Testis (tissue), 2 donors: ENCODE results near the gene DLG2.

Source experiments
- CTCF ChIP-seq, 3 experiments: fragments of 450-650 bp in 2 of 3; fragments of 200-600 bp in 1 of 3; sonication (generic) in 1 of 3; IDR thresholded peaks; one replicate each; pipeline ENCODE4 v1.5.1; 2016 to 2019; ENCODE audit warnings: antibody characterized with exemption in 3 of 3, mild to moderate bottlenecking in 2 of 3, moderate library complexity in 1 of 3
- POLR2A ChIP-seq: fragments of 450-650 bp; IDR thresholded peaks from one replicate; pipeline ENCODE4 v1.6.1; 2017; ENCODE audit warnings: antibody characterized with exemption, mild to moderate bottlenecking, moderate library complexity

- TF ChIP-seq CTCF (IDR thresholded peaks at IDR 0.05) (no peak), POLR2A (no peak)
These were observed 2134.1 kb downstream of the DLG2 start for GRCh38 chr11:83493034-83493433.
